Activated gamma-delta T cell treated with Interleukin-2 at 50 U/mL for 16 hours (primary cell): ENCODE data around the gene KDM3A.
A peak's percentile ranks its signal among the peaks of the same experiment; 100 is the strongest.

Experiments used
- DNase-seq: peaks from one replicate; pipeline ENCODE4 v3.0.0-alpha.2; 2020

Gene KDM3A

DNA sequence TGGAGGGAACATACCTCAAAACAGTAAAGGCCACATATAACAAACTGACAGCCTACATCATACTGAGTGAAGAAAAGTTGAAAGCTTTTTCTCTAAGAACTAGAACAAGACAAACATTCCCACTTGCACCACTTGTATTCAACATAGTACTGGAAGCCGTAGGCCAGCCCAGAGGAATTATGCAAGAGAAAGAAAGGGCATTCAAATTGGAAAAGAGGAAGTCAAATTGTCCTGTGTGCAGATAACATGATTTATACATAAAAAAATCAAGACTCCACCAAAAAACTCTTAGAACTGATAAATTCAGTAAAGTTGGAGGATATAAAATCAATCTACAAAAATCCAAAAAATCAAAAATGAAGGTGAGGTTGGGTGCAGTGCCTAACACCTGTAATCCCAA is 8.0 kb upstream of the KDM3A start:
- no peak for DNase-seq

DNA sequence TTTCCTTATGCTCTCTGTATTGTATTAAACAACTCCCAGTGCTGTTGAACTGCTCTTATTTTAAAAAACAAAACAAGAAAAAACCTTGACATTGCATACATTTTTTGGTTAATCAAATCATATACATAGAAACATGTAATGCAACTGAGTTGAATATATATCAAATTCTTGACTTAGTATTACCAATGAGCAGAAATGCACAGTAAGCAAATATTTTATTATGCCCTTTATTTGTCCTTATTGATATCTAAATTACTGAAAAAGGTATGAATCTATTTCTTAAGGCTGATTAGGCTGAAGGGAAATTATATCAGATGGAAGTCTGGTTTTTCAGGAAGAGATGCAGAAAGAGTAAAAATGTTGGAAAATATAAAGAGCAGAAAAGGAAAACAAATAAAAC is 6.9 kb upstream of the KDM3A start:
- no peak for DNase-seq

DNA sequence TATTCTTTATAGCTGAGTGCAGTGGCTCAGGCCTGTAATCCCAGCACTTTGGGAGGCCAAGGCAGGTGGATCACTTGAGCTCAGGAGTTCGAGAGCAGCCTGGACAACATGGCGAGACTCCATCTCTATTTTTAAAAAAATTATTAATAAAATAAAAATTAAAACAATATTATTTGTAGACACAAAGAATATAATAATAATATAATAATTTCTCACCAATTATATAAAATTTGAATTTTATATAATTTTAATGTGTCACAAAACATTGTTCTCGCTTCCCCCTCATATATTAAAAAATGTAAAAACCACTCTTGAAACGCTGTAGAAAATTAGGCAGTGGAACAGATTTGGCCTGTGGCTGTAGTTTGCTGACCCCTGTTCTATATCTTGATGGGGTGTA is 5.6 kb upstream of the KDM3A start:
- no peak for DNase-seq

DNA sequence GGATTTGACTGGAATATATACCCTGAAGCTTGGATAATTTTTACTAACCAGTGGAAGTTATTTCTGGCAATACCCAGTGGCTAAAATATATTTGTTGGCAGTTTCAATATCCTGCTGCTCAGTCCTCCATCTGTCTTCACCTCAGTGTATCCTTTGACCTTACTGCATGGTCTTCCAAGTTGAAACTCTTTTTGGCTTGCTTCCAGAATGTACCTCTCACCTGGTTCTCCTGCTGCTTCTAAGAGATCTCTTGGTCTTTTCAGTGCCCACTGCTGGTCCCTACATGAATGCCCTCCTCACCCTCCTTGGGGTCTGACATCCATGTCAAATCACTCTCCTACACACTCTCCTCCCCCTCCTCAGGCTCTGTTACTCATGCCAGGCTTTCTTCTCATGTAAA is 4.8 kb upstream of the KDM3A start:
- no peak for DNase-seq

DNA sequence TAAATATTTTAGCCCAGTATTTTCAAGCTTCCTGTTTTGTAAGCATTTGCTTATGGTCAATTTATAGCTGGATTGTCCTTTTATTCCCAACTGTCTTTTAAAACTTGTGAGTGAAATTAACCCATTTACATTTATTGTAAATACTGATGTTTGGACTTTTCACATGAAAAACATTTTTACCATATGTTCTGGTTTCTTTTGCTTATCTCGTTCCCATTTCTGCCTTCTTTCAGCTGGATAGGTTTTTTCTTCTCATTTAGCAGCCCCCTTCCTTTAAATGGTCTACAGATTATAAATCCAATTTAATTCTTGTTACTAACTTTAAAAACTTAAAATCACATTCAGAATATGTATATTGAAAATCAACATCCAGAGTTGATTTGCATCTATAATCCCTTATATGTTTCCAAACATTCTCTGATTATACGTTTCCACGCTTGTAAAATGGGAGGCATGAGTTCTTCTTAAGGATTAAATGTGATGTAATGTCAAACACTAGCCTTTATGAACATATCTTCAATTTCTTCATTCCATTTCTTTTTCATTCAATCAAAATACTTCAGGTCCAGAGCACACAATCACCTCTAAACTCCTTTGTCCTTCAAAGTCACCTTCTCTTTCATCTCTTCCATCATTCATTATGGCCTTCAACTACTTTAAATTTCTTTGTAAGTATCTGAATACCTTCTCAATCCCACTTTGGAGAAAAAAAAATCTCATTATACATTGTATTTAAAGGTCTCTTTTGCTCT is 1.1 kb upstream of the KDM3A start:
- DNase-seq, result no peak

DNA sequence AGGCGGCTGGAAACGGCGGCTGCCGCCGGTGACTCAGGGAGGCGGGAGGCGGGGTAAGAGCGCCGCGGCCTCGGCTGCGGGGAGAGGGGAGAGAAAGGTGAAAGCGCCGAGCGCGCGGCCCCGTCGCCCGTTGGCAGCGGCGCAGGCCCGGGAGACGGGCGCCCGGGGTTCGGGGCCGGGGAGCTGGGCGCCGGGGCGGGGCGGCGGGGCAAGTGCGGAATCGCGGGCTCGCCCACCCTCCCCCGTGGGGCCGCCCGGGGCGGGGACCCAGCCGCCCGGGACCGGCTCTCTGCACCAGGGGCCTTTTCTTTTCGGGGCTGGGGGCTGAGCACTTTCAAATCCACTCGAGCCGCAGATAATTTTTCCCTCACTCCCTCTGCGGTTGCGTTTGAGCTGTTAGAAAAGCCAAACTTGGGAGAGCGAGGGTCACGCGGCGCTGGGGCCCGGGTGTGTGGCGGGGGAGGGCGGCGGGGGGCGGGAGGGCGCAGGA is 266 bp downstream of the KDM3A start:
- DNase-seq, result no peak

DNA sequence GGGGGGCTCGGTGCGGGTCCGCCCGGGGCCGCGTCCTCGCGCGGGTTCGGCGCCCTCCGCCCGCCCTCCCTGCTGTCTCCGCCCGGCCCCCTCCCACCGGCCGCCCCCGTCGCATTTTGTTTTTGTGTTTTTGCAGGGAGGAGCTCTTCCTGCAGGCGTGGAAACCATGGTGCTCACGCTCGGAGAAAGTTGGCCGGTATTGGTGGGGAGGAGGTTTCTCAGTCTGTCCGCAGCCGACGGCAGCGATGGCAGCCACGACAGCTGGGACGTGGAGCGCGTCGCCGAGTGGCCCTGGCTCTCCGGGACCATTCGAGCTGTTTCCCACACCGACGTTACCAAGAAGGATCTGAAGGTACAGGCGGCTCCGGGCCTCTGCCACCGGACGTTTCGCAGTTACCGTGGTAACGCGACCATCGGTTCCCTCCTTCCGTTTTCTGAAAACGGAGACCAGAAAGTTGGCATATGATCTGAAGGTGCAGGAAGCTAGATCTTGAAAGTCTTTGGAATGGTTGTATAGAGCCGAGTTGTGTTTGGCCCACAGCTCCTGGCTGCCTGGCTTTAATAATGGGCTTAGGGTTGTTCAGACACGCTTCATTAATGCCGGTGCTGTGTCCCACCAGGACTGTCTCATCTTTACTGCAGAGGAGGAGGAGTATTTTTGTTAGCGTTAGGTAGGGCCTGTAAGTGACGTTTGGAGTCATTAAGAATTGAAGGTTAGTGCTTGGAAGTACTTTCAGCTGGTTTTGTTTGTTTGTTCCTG is 891 bp downstream of the KDM3A start:
- DNase-seq, result peak; percentile 73

DNA sequence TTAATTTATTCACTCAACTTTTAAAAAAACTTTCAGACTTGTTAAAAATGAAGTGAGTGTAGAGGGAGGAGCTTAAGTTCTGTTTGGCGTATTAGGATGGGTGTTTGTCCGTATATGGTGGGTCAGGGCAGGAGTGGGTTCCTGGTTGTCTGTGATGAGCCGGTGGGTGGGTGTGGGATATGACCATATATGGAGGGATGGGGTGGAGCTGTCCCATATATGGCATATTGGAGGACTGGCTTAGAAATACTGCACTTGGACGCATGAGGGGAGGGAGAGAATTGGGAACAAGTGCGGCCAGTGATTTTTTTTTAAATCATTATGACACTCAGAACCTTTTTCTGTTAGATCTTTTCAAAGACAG is 1.5 kb downstream of the KDM3A start:
- DNase-seq, result peak; percentile 71

DNA sequence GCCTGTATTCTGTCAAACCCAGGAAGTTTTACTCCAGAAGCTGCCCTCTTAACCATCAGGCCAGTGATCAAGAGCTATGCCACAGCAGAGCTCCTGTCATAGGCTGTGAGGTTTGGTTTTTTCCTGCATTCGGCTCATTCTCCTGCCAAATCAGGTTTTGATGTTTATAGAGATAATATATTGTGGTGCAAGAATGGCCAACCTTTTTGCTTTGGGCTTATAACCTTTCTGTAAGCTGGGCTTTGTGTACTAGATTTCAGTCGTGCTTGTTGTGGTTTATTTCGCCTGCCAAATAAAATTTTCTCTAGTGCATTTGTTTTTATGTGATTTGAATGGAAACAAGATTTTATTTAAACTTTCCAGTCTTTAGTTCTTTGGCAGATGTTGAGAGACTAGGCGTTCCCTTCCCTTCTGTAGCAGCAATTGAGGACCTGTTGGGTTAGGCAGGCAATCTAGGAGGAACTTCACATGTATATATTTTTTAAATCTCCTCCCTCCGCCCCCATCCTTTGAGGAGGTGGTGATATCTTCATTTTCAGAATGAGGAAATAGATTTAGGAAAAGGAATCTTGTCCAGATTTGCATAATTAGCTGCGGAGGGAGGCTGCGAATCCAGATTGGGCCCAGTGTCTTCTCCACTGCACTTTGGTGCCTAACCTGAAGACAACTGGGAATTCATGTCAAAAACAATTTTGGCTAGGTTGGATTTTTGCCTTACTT is 2.6 kb downstream of the KDM3A start:
- DNase-seq, result no peak

DNA sequence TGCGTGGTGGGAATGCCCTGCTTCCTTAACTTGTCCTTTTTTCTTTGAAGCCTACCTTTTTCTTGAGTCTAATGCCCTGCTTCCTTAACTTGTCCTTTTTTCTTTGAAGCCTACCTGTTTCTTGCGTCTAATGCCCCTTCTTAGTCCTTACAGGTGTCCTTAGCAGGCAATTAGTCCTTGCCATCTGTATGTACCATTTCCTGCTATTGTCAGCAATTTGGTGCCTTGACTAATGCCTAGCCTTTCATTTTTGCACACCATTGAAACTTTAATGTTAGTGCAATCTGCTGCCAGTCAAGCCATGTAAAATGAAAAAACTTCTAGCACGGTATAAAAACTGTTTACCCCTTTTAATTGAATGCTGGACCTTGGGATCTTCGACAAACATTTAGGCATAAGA is 4.3 kb downstream of the KDM3A start:
- DNase-seq, result no peak

DNA sequence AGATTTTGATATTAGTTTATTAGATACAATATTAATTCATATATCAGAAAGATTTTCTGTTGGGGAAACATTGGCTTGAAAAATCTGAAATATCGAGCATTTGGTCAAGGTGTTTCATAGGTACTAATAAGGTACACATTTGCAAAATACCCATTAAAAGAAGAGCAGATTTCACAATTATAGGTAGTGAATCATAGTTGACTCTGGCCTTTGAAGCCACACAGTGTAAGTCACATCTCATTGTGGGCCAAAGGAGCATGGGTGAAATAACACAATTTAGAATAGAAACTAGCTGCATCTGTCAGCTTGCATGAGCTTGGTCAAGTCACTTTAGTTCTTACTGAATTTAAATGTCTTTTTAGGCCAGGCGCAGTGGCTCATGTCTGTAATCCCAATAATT is 4.9 kb downstream of the KDM3A start:
- no peak for DNase-seq

DNA sequence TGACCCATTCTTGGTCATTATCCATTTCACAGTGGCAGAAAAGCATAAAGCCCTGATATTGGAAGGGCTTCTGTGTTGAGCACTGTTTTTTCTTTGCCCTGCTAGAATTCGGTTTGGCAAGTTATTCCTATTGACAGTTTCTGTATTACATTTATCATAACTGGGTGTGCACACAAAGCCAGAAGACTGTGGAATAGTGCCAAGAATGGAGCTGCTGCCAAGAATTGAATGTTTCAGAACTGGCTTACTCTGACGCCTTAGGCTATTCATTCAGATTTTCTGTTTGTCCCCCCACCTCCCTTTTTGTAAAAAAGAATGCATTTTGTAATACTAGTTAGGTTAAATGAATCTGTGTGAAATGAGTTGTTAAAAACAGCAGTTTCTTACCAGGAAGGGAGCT is 12.7 kb downstream of the KDM3A start:
- no peak for DNase-seq

DNA sequence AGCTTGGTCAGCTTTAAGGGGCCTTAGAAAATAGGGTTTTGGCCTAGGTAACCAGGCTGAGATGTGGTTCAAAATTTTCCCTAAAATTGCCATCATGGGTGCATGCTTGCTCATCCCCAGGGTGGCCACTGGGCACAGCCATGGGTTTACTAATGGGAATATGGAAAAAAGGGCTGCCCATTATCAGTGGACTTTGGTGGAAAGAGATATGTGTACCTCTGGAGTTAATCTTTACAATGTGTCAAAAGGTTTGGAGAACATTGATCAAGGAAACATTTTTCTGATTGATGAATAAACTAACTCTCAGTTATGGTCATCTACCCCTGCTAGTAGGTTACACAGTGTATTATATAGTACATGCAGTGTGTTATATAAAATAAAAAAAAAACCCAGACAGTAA is 13.1 kb downstream of the KDM3A start:
- no peak for DNase-seq

DNA sequence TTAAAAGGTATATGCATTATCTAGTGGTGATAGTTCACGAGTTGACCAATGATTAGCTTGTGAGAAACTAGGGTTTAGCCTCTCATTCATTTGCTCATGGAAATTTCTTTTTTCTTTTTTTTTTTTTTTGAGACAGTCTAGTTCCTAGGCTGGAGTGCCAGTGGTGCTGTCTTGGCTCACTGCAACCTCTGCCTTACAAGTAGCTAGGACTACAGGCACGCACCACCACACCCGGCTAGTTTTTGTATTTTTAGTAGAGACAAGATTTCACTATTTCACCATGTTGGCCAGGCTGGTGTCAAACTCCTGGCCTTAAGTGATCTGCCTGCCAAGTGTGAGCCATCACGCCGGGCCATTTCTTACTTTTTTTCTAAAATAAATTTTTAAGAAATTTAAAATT is 14.0 kb downstream of the KDM3A start:
- no peak for DNase-seq

DNA sequence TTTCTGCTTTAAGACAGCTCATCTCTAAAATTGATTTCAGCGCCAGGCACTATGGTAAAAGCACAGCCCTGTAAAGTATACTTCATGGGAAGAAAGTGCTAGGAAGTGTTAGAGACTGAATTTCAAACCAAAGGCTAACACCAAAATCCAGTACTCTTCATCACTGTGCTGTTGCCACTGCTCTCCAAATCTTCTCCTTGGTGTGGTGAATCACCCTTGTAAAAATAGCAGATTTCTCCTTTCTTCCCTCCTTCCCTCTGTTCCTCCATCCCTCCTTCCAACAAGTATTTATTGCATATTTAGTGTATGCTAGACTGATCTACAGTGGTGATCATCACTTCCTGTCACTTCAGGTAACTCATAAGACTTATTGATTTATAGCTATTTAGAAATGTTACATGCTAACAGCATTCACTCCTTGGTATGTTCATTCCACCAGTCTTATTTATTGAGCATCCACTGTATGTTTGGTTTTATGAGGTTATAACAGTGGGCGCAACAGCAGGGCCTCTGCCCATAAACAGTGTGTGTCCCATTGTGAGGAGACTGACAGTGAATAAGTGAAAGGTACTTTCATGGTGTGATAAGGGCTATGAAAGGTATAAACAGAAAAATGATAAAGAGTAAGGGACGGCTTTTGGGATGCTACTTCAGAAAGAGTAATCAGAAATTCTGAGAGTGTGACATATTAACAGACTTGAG is 20.0 kb downstream of the KDM3A start:
- DNase-seq, result no peak

DNA sequence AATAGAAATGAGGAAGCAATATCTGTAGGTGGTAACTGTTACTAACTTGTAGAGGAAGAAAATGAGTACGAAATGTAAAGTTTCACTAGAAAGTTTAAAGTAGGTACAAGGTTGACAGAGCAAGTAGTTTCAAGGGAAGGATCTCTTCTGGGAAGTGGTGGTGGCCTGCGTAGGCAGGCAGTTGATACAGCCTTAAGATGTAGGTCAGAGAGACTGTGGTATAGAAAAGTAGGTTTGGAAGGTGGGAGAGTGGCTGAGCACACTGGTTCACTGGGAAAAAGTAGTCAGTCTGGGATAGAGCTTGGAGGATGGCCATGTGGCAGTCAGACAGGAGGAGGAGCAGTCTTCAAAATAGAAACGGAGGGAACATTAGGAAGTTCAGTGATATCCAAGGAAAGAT is 23.5 kb downstream of the KDM3A start:
- DNase-seq, result no peak

DNA sequence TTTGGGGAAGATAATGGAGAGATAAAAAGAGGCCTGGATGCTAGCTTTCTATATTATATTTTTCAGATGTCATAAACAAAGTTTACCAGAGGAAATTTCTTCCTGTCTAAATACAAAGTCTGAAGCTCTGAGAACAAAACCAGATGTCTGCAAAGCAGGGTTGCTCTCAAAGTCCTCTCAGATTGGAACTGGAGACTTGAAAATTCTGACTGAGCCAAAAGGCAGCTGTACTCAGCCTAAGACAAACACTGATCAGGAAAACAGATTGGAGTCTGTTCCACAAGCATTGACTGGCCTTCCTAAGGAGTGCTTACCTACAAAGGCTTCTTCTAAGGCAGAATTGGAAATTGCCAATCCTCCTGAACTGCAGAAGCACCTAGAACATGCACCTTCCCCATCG is 25.1 kb downstream of the KDM3A start:
- DNase-seq, result no peak

DNA sequence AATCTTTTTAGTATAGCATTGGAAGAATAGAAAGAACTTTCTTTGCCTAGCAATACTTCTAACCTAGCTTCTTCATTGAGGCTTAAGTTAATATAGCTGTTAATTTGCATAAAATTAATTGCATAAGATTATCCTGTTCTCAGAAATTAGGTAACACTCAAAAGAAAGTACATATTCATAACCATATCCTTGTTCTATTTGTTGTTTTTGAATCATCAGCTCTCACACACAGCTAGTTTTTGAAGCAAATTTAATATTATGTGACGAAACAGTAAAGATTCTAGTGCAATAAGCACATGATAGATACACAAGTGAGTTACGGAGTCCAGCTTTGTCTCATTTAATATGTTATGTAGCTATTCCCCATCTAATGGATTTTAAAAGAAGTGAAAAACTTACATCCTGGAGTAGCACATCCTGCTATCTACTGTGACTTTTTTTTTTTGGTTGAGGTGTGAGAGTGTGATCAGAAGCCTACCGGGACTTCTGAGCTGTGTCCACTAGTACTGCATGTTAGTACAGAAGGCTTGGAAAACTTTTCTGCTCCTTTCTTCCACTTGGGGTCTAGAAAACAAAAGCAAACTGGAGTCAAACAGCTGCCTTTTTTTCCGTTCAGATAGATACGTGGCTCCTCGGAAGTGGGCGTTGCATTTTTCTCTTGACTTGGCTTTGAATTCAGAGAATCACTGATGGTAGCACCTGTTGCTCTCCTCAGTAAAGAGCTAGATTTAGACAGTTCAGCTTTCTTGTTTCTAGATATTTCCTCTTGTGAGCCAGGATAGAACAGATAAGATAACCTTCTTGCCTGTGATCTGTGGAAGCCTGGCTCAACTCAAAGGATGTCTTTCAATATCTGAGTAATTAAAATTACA is 27.2 kb downstream of the KDM3A start:
- no peak for DNase-seq

DNA sequence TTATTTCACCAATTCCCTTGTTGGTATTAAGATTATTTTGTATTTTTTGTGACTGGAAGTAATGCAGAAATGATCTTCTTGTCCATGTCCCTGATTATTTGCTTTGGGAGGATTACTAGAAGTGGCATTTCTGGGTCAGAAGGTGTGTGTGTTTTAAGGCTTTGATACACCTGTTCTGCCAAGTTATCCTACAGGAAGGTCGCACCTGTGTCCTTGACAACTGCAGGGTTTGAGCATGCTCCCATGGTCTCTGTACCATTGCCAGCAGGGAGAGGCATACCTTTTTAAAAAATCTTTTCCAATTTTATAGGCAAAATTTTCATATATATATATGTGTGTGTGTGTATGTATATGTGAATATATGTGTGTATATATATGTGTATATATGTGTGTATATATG is 29.7 kb downstream of the KDM3A start:
- no peak for DNase-seq

DNA sequence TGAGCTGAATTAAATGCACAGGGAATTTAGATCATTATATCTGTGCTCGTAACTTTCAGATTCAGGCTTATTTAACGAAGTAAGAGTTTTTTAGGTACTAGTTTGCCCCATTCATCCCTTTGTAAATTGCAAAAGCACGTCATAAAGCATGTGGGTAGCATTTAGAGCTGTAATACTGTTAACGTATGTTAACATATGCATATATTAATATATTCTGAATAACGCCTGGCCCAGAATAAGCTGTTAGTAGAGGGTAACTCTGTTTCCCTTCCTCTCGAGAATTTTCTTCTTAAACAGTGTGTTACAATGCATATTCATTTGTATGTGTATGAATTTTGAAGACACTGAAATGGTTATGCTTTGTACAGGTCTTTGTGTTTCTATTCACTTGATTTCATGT is 30.5 kb downstream of the KDM3A start:
- no peak for DNase-seq

DNA sequence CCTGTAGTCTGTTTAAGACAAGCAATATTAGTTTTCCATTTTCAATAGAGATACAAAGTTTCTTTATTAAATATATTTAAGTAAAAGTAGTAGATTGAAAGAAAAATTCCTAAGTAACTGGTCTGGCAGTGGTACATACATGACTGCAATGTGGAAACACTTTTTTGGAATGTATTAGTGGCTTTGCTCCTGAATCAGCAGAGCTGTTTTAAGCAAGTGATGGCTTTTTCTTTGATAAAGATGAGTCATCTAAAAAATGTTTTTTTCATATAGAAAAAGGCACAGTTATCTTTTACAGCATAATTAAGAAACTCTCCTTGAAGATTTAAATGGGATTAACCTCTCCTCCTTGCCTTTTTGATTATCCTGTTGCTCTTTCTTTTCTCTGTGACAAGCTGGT is 34.9 kb downstream of the KDM3A start:
- DNase-seq, result no peak

DNA sequence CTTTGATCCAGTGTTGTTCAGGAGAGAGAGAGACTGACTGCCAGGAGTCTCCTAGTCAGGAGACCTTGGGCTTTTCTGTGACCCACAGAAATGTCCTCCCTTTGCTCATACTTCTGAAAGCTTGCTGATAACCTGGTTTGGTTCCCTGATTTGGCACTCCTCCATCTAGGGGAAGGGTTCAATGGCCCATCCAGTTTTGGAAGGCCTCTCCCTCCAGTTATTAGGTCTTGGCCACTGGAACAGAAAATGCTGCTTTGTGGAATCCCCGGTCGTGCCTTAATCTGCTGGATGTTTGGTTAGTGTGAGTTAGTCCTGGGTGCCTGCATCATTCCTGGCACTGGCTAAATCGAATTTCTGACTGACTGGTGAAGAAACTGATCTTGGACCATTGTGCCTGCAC is 35.7 kb downstream of the KDM3A start:
- no peak for DNase-seq
